Skeletal muscle cell (primary cell): ENCODE data around the gene BAHCC1.
"Not testable (repeated sequence)": the region's sequence is repeated elsewhere in the genome, so short reads cannot be mapped to it uniquely, and the experiment has no call there.

Experiments used
- DNase-seq: peaks from one replicate; pipeline ENCODE4 v3.0.0-alpha.2; 2010; ENCODE audit warnings: low read depth
- H3K4me3 ChIP-seq: 2 replicates; pipeline ENCODE4 v1.5.1; 2011; ENCODE audit warnings: low read depth, mild to moderate bottlenecking, control low read depth, low read length, moderate library complexity

Gene BAHCC1

GRCh38 chr17:81394921-81395599 lies at the start of gene BAHCC1:
Gene BAHCC1, plus strand, starts transcription at chr17:81395457. Its CDS starts 4,283 bp downstream, at chr17:81399740.
- peak; percentile 99 for DNase-seq
- peak within 1 kb of the TSS; percentile 69 for H3K4me3 ChIP-seq

GRCh38 chr17:81346090-81346907 lies 49.0 kb upstream of the BAHCC1 start:
- DNase-seq, result peak; percentile 90
- peak overlapping the region; percentile 66 for H3K4me3 ChIP-seq

GRCh38 chr17:81346908-81347349 lies 48.3 kb upstream of the BAHCC1 start:
- no peak for DNase-seq
- H3K4me3 ChIP-seq, result peak overlapping the region; percentile 66

GRCh38 chr17:81347437-81347836 lies 47.8 kb upstream of the BAHCC1 start:
- no peak overlapping the region for H3K4me3 ChIP-seq
- no peak for DNase-seq

- no peak for DNase-seq
- no peak overlapping the region for H3K4me3 ChIP-seq
Measured at GRCh38 chr17:81348097-81349055, 46.9 kb upstream of the BAHCC1 start.

- H3K4me3 ChIP-seq, result no peak overlapping the region
- DNase-seq, result peak; percentile 48
Measured at GRCh38 chr17:81349397-81350319, 45.6 kb upstream of the BAHCC1 start.

- H3K4me3 ChIP-seq, result no peak overlapping the region
- no peak for DNase-seq
Measured at GRCh38 chr17:81350320-81350890, 44.9 kb upstream of the BAHCC1 start.

- H3K4me3 ChIP-seq, DNase-seq: not testable (repeated sequence)
Measured at GRCh38 chr17:81351329-81352052, 43.8 kb upstream of the BAHCC1 start.

GRCh38 chr17:81352056-81352455 lies 43.2 kb upstream of the BAHCC1 start:
- not testable (repeated sequence) for H3K4me3 ChIP-seq, DNase-seq

- no peak overlapping the region for H3K4me3 ChIP-seq
- no peak for DNase-seq
Measured at GRCh38 chr17:81354252-81354953, 40.9 kb upstream of the BAHCC1 start.

GRCh38 chr17:81354954-81355347 lies 40.3 kb upstream of the BAHCC1 start:
- H3K4me3 ChIP-seq, result no peak overlapping the region
- no peak for DNase-seq

- no peak overlapping the region for H3K4me3 ChIP-seq
- DNase-seq, result no peak
Measured at GRCh38 chr17:81359218-81359617, 36.0 kb upstream of the BAHCC1 start.

GRCh38 chr17:81362001-81362400 lies 33.3 kb upstream of the BAHCC1 start:
- H3K4me3 ChIP-seq, DNase-seq: not testable (repeated sequence)

- no peak for DNase-seq
- H3K4me3 ChIP-seq, result no peak overlapping the region
Measured at GRCh38 chr17:81364278-81365147, 30.7 kb upstream of the BAHCC1 start.

- peak; percentile 46 for DNase-seq
- H3K4me3 ChIP-seq, result peak overlapping the region; percentile 35
Measured at GRCh38 chr17:81365148-81365600, 30.1 kb upstream of the BAHCC1 start.
